GM18519 (cell line): Measurements from ENCODE around the gene MUC6.

Experiments
- ATAC-seq: cut with Tn5 transposase; IDR thresholded peaks from one replicate; pipeline ENCODE4 v1.9.1; 2021; ENCODE audit warnings: mild to moderate bottlenecking, moderate library complexity; ENCODE audit not compliant: unreplicated experiment, low FRiP score

MUC6 gene

DNA sequence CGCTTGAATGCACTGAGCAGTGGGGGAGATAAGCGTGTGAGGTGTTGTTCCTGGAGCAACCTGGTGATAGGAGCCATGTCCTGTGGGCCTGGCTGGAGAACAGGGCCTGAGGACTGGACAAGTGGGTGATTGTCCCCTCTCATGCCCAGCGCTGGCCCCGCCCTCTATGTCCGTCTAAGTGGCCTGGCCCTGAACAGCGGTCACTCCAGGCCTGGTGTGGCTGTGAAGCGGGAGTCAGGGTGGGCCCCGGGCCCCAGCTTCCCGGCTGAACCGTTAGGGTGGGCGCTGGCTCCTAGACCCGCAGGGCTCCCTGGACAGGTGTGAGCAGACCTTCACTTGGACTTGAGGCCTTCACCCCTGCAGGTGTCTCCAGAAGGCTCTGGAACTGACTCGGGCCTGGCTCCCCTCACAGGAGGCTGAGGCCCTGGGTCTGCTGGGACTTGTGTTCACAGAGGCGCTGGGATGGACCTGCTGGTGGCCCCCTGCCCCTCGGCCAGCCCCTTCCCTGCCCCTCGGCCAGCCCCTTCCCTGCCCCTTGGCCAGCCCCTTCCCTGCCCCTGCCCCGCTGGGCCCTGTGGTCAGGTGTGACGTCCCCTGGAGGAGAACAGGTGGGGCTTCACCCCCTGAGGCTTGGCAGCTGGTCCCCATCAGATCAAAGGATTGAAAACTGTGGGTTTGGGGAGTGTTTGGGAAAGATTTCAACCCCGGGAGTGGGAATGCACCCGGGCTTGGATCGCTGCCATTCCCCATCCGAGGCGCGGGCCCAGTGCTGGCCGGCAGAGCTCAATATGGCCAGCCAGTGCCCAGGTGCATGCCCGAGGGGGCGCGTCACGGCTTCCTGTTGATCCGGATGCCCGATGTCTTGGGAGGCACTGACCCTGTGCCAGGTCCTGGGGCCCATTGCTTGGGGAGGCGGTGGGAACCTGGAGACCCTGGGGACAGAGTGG, 3.2 kb upstream of the MUC6 start:
- no peak for ATAC-seq

DNA sequence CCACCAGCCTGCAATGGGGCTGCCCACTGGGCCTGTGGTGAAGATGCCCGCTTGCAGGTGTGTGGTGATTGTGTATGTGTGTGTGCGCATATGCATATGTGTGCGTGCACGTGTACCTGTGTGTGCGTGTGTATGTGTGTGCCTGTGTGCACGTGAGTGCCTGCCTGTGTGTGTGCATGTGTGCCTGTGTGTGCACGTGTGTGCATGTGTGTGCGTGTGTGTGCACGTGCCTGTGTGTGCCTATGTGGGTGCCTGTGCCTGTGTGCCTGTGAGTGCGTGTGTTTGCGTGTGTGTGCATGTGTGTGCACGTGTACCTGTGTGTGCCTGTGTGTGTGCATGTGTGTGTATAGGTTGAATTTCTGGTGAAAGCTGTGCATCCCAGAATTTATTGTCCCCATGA, 2.4 kb upstream of the MUC6 start:
- no peak for ATAC-seq

DNA sequence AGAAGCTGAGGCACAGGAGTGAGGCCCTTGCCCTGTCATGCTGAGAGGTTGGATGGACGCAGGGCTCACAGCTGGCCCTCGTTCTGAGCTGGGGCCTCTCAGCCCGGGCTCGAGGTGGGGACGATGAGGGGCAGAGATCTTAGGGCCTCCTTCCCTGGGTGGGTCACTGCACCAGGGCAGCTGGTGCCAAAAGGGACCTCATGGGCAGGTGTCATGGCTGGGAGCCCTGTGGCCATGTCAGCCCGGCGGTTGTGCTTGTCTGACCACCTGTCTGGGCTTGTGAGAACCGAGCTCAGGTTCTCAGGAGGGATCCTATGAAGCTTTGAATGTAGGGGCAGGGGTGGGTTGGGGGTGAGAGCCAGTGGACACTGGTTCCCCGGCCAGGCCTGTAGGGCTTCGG, 1.8 kb upstream of the MUC6 start:
- no peak for ATAC-seq

GRCh38 chr11:1037506-1038055, 1.1 kb upstream of the MUC6 start:
- ATAC-seq: no peak

- ATAC-seq: no peak
Measured at GRCh38 chr11:1036931-1037330, 413 bp upstream of the MUC6 start.

GRCh38 chr11:1035577-1036283, 788 bp downstream of the MUC6 start:
- no peak for ATAC-seq

DNA sequence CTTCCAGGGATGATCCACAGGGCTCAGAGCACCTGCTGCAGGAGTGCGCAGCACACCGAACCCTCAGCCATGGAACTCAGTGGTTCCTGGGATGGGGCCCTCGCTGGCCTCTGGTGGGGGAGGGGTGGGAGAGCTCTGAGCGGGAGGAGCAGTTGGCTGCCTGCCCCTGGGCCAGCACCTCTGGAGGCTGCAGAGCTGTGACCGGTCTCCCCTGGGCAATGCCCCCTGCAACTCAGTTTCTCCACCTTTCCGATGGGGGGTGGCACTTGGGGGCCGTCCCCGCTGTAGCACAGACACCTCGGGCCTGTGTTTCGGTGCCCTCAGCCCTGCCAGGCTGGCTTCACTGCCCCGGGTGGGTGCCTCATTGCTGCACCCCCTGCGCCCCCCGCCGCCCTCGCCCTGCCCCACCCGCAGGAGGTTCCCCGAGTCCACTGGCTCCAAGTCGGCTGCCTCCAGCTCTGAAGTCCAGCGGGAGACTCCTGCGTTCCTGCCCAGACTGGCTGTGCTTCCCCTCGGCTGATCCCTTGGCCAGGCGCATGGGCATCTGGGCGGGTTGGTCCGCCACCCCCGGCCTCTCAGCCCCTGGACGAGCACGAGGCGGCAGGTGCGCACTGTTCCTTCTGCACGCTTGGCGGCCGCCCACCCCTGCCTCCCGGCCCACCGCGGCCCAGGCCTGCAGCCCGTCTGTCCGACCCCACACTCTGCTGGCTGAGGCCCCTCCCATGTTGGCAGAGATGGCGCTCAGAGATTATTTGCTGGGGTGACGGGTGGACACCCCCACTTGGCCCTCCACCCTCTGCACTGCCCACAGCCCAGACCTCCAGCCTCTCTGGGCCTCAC, 1.8 kb downstream of the MUC6 start:
- ATAC-seq: no peak

- ATAC-seq: no peak
Measured at GRCh38 chr11:1034001-1034400, 2.5 kb downstream of the MUC6 start.

DNA sequence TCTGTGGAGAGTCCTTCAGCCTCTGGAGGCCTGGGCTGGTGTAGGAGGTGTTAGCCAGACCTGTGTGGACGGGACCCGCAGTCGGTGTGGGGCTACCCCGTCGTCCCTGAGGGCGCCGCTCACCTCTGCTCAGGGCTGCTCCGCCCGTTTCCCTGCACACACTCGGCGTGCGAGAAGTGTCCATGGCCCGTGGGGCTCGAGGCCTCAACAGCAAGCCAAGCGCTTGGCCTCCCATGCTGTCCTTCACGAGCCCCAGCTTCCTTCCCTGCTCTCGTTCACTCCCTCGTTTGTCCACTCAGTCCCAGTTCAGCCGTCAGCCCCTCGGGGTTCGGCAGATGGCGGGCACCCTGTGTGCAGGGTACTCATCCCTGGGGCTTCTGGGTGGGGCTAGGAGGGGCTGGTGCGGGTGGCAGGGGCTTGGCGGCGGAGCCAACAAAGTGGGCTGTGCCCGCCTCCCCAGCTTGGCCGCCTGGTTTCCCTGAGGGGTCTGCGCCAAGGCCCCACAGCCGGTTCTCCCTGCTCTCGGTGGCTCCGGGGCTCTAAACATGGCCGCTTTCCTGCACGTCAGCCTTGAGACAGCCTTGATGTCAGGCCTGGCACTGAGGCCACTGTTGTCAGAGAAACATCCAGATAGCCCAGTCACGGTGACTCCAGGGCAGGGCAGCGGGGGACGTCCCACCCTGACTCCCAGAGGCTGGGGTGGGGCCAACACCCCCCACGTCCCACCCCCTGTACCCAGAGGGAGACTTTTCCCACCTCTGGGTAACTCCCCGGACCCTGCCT, 3.3 kb downstream of the MUC6 start:
- no peak for ATAC-seq

DNA sequence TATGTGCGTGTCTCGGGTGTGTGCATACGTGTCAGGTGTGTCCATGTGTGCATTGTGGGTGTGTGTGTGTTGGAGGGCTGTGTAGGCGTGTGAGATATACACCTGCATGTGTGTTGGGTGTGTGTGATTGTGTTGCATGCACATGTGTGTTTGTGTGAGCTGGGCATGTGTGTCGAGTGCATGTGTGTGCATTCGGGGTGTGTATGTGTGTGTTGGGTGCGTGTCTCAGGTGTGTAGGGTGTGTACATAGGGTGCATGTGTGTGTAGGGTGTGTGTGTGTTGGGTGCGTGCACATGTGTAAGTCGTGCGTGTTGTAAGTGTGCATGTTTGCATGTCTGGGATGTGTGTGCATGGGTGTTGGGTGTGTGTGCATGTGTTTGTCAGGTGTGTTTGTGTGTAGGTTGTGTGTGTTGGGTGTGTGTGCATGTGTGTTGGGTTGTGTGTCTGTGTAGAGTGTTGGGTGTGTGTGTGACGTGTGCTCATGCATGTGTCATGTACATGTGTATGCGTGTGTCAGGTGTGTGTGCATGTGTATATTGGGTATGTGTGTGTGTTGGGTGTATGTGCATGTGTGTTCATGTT, 4.1 kb downstream of the MUC6 start:
- no peak for ATAC-seq

- no peak for ATAC-seq
Measured at GRCh38 chr11:1031121-1031899, 5.2 kb downstream of the MUC6 start.

DNA sequence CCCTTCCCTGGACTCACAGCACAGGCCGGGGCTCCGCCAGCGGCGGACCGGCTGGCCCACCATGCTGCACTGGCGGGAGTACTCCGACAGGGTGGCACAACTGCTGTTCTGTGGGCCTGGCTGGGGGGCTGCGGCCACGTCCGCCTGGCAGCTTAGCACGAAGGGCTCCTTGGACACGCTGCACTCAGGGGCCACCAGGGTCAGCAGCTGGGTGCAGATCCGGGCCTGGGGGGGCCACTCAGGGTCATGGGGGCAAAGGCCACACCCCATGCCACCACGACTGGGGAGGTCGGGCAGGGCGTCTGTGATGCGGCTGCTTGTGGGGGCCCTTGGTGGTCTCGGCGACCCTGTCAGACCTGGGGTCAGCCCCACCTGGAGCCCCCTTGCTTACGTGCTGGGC, 6.0 kb downstream of the MUC6 start:
- ATAC-seq: no peak

GRCh38 chr11:1030086-1030485, 6.4 kb downstream of the MUC6 start:
- ATAC-seq: no peak

DNA sequence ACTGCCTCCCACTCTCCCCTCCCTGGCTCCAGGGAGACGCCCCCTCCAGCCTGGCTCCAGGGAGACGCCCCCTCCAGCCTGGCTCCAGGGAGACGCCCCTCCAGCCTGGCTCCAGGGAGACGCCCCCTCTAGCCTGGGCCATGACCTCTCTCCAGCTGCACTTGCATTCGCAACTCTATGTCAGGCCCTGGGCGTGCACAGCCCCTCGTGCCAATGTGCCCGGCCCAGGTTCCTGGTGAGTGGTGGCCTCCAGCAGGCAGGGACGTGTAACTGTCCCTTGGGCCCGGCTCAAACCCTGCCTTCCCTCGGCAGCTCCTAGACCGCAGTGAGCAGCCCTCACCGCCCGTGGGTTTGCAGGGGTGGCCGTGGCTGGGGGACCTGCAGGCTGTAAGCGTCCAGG, 6.9 kb downstream of the MUC6 start:
- ATAC-seq: no peak

GRCh38 chr11:1029051-1029450, 7.5 kb downstream of the MUC6 start:
- no peak for ATAC-seq

DNA sequence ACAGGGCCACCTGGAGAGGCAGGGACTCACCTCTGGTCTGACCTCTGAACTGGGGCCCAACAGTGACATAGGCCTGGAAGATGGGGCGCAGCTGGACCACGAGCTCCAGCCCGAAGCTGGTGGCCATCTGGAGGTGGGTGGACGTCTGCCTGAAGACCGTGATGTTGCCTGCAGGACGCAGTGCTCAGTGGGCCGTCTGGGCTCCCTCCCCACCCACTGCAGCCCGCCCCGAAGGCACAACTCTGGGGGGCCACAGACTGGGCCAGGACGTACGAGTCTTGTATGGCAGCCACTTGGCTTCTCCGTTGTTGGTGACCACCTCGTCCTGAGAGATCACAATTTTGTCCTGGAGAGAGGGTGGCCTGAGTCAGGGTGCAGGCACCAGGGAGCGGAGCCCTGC, 7.9 kb downstream of the MUC6 start:
- no peak for ATAC-seq

DNA sequence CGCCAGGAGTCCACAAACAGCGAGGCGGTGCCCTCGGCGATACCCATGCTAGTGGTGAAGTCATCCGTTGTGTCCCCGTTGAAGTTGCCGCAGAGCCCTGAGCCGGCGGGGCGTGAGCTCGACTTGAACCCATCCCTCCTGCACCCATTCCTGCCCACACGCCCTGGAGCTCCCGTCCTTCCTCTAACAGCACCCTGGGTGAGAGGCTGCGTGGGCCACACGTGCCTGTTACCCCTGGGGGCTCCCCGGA, 8.3 kb downstream of the MUC6 start:
- no peak for ATAC-seq

DNA sequence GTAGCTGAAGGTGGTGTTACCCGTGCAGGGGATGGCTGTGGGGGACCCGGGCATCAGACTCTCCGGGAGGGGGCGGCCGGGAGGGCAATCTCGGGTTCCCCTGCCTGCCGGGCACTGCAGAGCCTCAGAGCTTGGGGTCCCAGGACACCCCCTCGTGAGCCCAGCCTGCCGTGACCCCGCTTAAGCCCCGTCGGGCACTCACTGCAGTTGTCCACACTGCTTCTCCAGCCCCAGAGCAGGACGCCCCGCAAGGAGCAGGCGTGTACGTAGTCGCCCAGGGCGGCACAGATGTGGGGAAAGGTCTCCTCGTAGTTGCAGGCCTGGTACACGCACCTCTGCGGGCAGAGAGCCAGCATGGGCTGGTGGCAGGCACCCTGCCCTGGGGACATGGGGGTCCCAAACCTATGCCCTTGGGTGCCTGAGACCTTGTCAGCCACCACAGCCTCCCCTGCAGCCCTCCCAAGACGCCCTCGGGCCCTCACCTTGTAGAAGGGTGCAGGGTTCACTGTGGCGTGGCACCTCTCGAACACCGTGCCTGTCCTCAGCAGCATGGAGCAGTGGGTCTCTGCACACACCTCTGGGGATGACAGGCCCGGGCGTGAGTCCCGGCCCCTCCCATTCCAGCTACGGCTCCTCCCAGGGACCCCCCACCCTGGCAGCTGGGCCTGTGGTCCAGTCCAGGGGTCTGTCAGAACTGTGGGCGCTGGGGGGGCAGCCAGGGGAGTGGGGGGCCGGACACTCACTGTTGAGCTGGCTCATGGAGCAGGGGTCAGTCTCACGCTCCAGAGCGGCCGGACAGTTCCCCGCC, 8.8 kb downstream of the MUC6 start:
- ATAC-seq: no peak
